BJ (cell line): ENCODE data around the gene SPRED2. TPM values are rescaled to one million over a fixed set of nuclear protein-coding genes. Genes with fewer than 3 reads are reported as not detected.

Experiments used
- CTCF ChIA-PET: fragments of 350-600 bp; formaldehyde crosslinking; extraction: SDS; loops from one replicate; lab custom pipeline; 2021; ENCODE audit warnings: antibody characterized with exemption, inconsistent platforms; lab: Yijun Ruan, JAX
- POLR2A ChIA-PET: fragments of 300-600 bp; sonication (Branson Sonifier 250); formaldehyde crosslinking; extraction: SDS; loops from one replicate; lab custom pipeline; 2021; ENCODE audit warnings: antibody characterized with exemption; lab: Charles Lee
- DNase-seq: peaks from one replicate; pipeline ENCODE4 v3.0.0-alpha.2; 2011; ENCODE audit warnings: low read depth
- H3K27me3 ChIP-seq: 2 replicates; pipeline ENCODE4 v1.6.0; 2011; ENCODE audit warnings: low read length; ENCODE audit not compliant: control insufficient read depth, insufficient read depth
- H3K36me3 ChIP-seq: 2 replicates; pipeline ENCODE4 v1.5.1; 2011; ENCODE audit warnings: low read length; ENCODE audit not compliant: control insufficient read depth, insufficient read depth
- H3K4me3 ChIP-seq: 2 replicates; pipeline ENCODE4 v1.5.1; 2011; ENCODE audit warnings: low read depth, mild to moderate bottlenecking, control low read depth, low read length
- polyA plus RNA-seq: library from polyadenylated mRNA; depleted of rRNA; stranded (reverse); fragments of >200 nt; gene quantifications from 2 replicates; pipeline ENCODE4 v1.2.3, GENCODE V29; 2011
- TF ChIP-seq, protein P1 (sequence below): IDR thresholded peaks from 2 replicates; pipeline ENCODE4 v1.5.1; 2011; ENCODE audit warnings: low read depth, mild to moderate bottlenecking, control low read depth, inconsistent platforms, low read length, moderate library complexity; ENCODE audit not compliant: insufficient read depth

The SPRED2 gene
- polyA plus RNA-seq, 1 experiment = 13.1 TPM

DNA sequence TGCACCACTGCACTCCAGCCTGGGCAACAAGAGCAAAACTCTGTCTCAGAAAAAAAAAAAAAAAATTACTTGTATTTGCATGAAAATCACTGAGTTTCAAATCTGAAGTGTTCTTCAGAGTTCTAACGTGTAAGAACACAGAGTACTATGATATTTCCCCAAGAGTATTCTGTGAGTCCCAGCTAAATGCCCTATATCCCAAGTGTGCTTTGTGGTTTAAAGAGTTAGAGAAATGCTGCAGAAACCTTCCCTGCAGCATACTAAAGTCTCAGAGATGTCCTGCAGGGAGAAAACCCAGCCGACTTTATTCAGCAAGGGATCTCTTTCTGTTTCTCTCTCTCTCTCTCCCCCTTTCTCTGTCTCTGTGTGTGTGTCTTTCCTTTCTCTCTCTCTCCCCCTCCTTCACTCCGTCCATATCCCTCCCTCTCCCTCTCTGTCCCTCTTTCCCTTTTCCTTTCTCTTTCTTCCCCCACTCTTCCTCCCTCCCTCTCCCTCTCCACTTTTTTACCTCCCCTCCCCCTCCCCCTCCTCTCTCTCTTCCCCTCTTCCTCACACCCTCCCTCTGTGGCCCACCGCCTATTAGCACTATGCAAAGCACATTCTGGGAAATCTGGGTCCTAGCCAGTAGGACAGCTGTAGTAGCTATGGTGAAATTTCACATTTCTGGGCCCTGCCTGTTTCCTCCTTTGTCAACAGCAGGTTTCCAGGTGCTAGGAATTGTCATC is 150.6 kb downstream of the SPRED2 start:
- Histone ChIP-seq H3K4me3 (no peak overlapping the region), H3K27me3 (no peaks in the 10 kb centered on the region), H3K36me3 (no peaks in the 10 kb centered on the region)
- TF ChIP-seq, protein P1, sequence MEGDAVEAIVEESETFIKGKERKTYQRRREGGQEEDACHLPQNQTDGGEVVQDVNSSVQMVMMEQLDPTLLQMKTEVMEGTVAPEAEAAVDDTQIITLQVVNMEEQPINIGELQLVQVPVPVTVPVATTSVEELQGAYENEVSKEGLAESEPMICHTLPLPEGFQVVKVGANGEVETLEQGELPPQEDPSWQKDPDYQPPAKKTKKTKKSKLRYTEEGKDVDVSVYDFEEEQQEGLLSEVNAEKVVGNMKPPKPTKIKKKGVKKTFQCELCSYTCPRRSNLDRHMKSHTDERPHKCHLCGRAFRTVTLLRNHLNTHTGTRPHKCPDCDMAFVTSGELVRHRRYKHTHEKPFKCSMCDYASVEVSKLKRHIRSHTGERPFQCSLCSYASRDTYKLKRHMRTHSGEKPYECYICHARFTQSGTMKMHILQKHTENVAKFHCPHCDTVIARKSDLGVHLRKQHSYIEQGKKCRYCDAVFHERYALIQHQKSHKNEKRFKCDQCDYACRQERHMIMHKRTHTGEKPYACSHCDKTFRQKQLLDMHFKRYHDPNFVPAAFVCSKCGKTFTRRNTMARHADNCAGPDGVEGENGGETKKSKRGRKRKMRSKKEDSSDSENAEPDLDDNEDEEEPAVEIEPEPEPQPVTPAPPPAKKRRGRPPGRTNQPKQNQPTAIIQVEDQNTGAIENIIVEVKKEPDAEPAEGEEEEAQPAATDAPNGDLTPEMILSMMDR = no peak
- no peak for DNase-seq
- CTCF ChIA-PET = interaction anchor here (1.5 to 2.1 kb wide), 2 partner anchors 15 to 20 kb away, joined by 3 to 5 read pairs; no protein-coding TSS in a partner anchor
- POLR2A ChIA-PET = no interaction called here

DNA sequence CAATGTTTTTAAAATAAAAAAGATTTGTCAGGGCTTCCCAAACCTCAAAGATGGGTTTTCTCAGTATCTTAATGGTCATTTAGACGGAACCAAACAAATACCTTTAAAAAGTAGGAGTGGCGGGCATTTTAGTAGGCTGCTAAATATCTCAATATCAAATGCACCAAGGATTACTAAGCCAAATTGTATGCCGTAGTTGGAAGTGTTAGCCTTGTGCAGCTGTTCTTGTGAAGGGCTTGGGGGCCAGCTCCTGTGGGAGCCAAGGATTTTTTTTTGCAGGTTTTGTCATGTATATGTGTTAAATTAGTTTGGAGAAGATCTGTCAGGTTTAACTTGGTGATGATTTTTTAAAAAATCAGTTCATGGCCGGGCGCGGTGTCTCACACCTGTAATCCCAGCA is 152.6 kb downstream of the SPRED2 start:
- TF ChIP-seq, protein P1 = no peak
- POLR2A ChIA-PET = no interaction called here

DNA sequence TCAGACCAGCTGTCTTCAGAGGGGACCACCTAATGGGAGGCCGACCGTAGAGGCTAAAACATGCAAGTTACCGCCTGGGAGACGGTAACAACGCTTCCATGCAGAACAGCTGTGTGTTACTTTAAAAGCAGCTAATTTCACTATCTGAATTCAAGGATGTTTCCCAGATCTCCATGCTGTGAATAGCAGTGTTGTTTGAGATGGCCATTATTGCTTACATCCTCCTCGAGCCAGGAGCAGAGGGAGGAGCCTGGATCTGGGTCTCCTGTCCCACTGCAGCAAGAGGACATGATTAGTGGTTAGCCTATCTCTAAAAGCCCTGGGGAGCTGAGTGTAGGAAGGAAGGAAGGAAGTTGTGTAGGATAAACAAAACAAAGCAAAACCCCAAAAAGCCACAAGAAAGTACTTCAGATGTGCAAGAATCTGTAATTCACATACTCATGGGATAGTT is 153.8 kb downstream of the SPRED2 start:
- POLR2A ChIA-PET = no interaction called here
- no peaks in the 10 kb centered on the region for H3K27me3 ChIP-seq
- CTCF ChIA-PET = interaction anchor here (0.7 to 1.9 kb wide), 4 partner anchors 13 to 1997 kb away, joined by 3 to 7 read pairs (median 4); no protein-coding TSS in a partner anchor

More for the DNA sequence above, 152.6 kb downstream of the SPRED2 start:
- CTCF ChIA-PET = interaction anchor here (1.0 kb wide), 1 partner anchor 18 kb away, joined by 3 read pairs; no protein-coding TSS in a partner anchor
- Histone ChIP-seq H3K27me3 (no peaks in the 10 kb centered on the region), H3K36me3 (no peaks in the 10 kb centered on the region), H3K4me3 (no peak overlapping the region)
- no peak for DNase-seq

DNA sequence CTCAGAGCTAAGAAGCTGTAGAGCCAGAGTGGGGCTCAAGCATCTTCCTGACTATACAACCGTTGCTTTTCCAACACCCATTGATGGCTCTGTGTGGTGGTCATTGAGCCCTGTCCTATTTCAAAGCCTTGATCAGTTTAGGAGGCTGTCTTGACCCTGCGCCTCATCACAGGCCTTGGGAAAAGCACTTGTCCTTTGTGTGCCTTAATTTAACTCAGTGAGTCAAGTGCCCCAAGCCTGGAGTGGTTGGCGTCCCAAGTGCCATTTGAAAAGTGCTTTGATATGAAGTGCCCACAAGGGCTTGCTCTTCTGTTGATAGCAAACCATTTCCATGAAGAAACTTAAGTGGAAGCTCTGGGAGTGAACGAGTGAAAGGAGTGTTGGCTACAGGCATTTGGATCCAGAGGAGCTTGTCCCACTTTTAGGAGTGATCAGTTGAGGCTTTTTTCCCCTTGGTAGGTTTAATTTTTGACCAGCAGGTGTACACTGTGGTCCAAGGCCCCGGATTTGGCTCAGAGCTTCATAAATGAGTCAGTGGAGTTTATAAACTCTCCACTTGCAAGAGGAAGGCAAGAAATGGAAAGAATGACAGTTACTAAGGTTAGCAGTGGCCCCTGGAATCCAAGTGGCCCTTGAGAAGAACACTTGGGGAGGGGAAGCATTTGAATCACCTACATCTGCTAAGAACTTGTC is 154.5 kb downstream of the SPRED2 start:
- no peaks in the 10 kb centered on the region for H3K36me3 ChIP-seq
- ChIA-PET POLR2A (no interaction called here), CTCF (interaction anchor here (0.7 to 1.9 kb wide), 5 partner anchors 13 to 1998 kb away, joined by 3 to 7 read pairs (median 3); no protein-coding TSS in a partner anchor)
- TF ChIP-seq, protein P1 = no peak
- DNase-seq = no peak
- no peak overlapping the region for H3K4me3 ChIP-seq
- H3K27me3 ChIP-seq = no peaks in the 10 kb centered on the region

More for the DNA sequence above, 153.8 kb downstream of the SPRED2 start:
- Histone ChIP-seq H3K36me3 (no peaks in the 10 kb centered on the region), H3K4me3 (no peak overlapping the region)
- TF ChIP-seq, protein P1 = no peak
- DNase-seq = no peak

DNA sequence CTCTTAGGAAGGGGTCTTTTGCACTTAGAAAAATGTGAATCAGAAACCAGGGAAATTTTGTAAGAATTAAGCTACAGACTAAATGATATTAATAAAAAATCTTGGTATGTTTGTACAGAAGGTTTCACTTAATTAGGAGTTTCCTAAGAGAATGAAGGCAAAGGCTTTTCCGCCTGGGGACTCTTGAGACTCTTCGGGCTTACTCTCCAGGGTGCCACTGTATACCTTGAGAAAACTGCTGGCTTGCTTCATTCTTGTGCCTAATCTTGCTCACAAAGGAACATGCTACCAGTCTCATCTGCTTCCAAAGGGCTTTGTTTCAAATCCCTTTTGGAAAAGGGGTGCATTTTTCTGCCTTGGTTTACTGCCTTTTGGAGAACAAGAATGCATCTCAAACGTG is 155.3 kb downstream of the SPRED2 start:
- POLR2A ChIA-PET = interaction anchor here (0.6 kb wide), 1 partner anchor 1728 kb away, joined by 3 read pairs; no protein-coding TSS in a partner anchor
- Histone ChIP-seq H3K27me3 (no peaks in the 10 kb centered on the region), H3K4me3 (no peak overlapping the region), H3K36me3 (no peaks in the 10 kb centered on the region)
- TF ChIP-seq, protein P1 = no peak
- CTCF ChIA-PET = interaction anchor here (1.0 to 2.5 kb wide), 5 partner anchors 12 to 297 kb away, joined by 3 to 9 read pairs (median 5); no protein-coding TSS in a partner anchor
- DNase-seq = no peak
